K562 (cell line): ENCODE results near the gene UNC119. TPM values are rescaled to one million over a fixed set of nuclear protein-coding genes. Genes with fewer than 3 reads are reported as not detected.

Experiments
- ATAC-seq: fragments of 200-7000 bp; cut with Tn5 transposase; 3 replicates; pipeline ENCODE4 v1.9.1; 2020; ENCODE audit warnings: moderate library complexity
- BruUV-seq: library from RNA; stranded (reverse); fragments of 400-500 nt; replicated peaks from 2 replicates; lab custom pipeline; 2021; lab: Mats Ljungman, UMichigan
- CTCF ChIA-PET: fragments of 300-600 bp; formaldehyde crosslinking; extraction: SDS; loops from one replicate; lab custom pipeline; 2021; ENCODE audit warnings: low intra/inter-chr PET ratio; lab: Yijun Ruan, JAX
- POLR2A ChIA-PET: fragments of 300-600, 350-650 bp; sonication (Branson Sonifier 250); formaldehyde crosslinking; extraction: SDS; loops from one replicate; lab custom pipeline; 2021; ENCODE audit warnings: antibody characterized with exemption, inconsistent platforms; lab: Yijun Ruan, JAX
- DNase-seq, 4 experiments: peaks; one replicate each; pipeline versions ENCODE4 v3.0.0 to v3.0.0-alpha.2; 2011 to 2018; ENCODE audit warnings: low spot score in 3 of 4, mixed read lengths in 3 of 4; ENCODE audit errors: extremely low read depth in 1 of 4
- FAIRE-seq: peaks from 2 replicates; lab custom pipeline; 2011; peaks lifted over from hg19 to GRCh38; lab: Jason Lieb, UNC
- H2AFZ ChIP-seq: 2 replicates; pipeline ENCODE4 v1.6.0; 2011; ENCODE audit warnings: low read depth, low read length, control low read depth, inconsistent platforms
- H3K27ac ChIP-seq: fragments of 200-600 bp; 3 replicates; pipeline ENCODE4 v1.8.0; 2011; ENCODE audit warnings: low read depth, mild to moderate bottlenecking, control low read depth, inconsistent platforms, low read length, moderate library complexity, mixed read lengths; ENCODE audit errors: extremely low read depth
- H3K27me3 ChIP-seq, 2 experiments: fragments of 300-600 bp in 1 of 2; 2 replicates in 1 of 2; 3 replicates in 1 of 2; pipeline versions ENCODE4 v1.6.0 to v1.8.0; 2011; ENCODE audit warnings: inconsistent platforms in 2 of 2, low read length in 2 of 2, mild to moderate bottlenecking in 1 of 2, mixed read lengths in 1 of 2, moderate library complexity in 1 of 2; ENCODE audit not compliant: control insufficient read depth in 2 of 2, insufficient read depth in 2 of 2
- H3K36me3 ChIP-seq: fragments of 300-600 bp; 3 replicates; pipeline ENCODE4 v1.8.0; 2011; ENCODE audit warnings: mild to moderate bottlenecking, low read length, inconsistent platforms; ENCODE audit not compliant: control insufficient read depth, insufficient read depth
- H3K4me1 ChIP-seq, 2 experiments: fragments of 200-600 bp in 1 of 2; replicated peaks in 1 of 2; 2 replicates in 1 of 2; 3 replicates in 1 of 2; pipeline versions ENCODE4 v1.5.1 to v1.8.0; 2011; ENCODE audit warnings: inconsistent platforms in 2 of 2, low read length in 2 of 2, mild to moderate bottlenecking in 1 of 2, mixed read lengths in 1 of 2, moderate library complexity in 1 of 2; ENCODE audit not compliant: control insufficient read depth in 2 of 2, insufficient read depth in 2 of 2
- H3K4me2 ChIP-seq: 2 replicates; pipeline ENCODE4 v1.6.1; 2011; ENCODE audit warnings: low read length, control low read depth, inconsistent platforms, mixed read lengths; ENCODE audit not compliant: insufficient read depth
- H3K4me3 ChIP-seq: fragments of 200-600 bp; sonication (generic), shearing (Covaris generic); 2 replicates; pipeline ENCODE4 v1.5.1; 2016; ENCODE audit warnings: control low read depth, inconsistent platforms
- H3K79me2 ChIP-seq: fragments of 200-600 bp; 3 replicates; pipeline ENCODE4 v1.8.0; 2011; ENCODE audit warnings: low read length, inconsistent platforms; ENCODE audit not compliant: control insufficient read depth, insufficient read depth
- H3K9ac ChIP-seq, 2 experiments: 2 replicates each; pipeline versions ENCODE4 v1.6.0 to v1.6.1; 2011; ENCODE audit warnings: low read depth in 2 of 2, low read length in 2 of 2, control low read depth in 1 of 2, inconsistent platforms in 1 of 2, mild to moderate bottlenecking in 1 of 2, mixed read lengths in 1 of 2; ENCODE audit not compliant: insufficient read depth in 1 of 2
- H3K9me1 ChIP-seq: one replicate; pipeline ENCODE4 v1.6.0; 2011; ENCODE audit warnings: inconsistent platforms, mild to moderate bottlenecking, low read length, moderate library complexity; ENCODE audit not compliant: control insufficient read depth, insufficient read depth
- H3K9me3 ChIP-seq: replicated peaks from 2 replicates; pipeline ENCODE4 v1.5.1; 2011; ENCODE audit warnings: low read depth, low read length, inconsistent platforms; ENCODE audit not compliant: control insufficient read depth, insufficient read depth
- H4K20me1 ChIP-seq: replicated peaks from 2 replicates; pipeline ENCODE4 v1.6.1; 2011; ENCODE audit warnings: low read length, inconsistent platforms, mixed read lengths; ENCODE audit not compliant: control insufficient read depth, insufficient read depth
- ATF7 ChIP-seq: fragments of 450-650 bp; IDR thresholded peaks from 2 replicates; pipeline ENCODE4 v1.7.1; 2014; ENCODE audit warnings: mild to moderate bottlenecking, moderate library complexity
- KLF6 ChIP-seq: fragments of 250-450 bp; sonication (Bioruptor Pico); IDR thresholded peaks from 2 replicates; pipeline ENCODE4 v1.4.0; 2020; ENCODE audit warnings: mild to moderate bottlenecking, moderate library complexity, borderline replicate concordance
- MCM5 ChIP-seq: fragments of 450-650 bp; IDR thresholded peaks from 2 replicates; pipeline ENCODE4 v1.6.1; 2016; ENCODE audit warnings: low read depth
- MITF ChIP-seq: IDR thresholded peaks from 2 replicates; pipeline ENCODE4 v1.6.1; 2014; ENCODE audit warnings: antibody characterized with exemption
- PHF20 ChIP-seq: fragments of 450-650 bp; IDR thresholded peaks from 2 replicates; pipeline ENCODE4 v1.6.1; 2018; ENCODE audit not compliant: partially characterized antibody
- RBM39 ChIP-seq: fragments of 200-400 bp; formaldehyde crosslinking; optimal IDR thresholded peaks from 2 replicates; pipeline ENCODE3; 2018; ENCODE audit warnings: low read depth, low read length
- TBP ChIP-seq: optimal IDR thresholded peaks from 2 replicates; pipeline ENCODE3; 2011; ENCODE audit warnings: low read depth, low read length, improper control_type of control experiment
- WGBS: fragments of 100-300 bp; shearing (Covaris generic); methylation state at CpG from one replicate; pipeline ENCODE4 v1.1.6; 2016; ENCODE audit warnings: low coverage, mixed read lengths; ENCODE audit not compliant: insufficient coverage; ENCODE audit errors: missing lambda C conversion rate; 5-methylcytosine and 5-hydroxymethylcytosine counted together
- in situ Hi-C: fragments of 300-500 bp; cut with MboI; formaldehyde crosslinking; loops from 4 replicates; pipeline ENCODE4 v1.15.0; 2018; ENCODE audit warnings: inconsistent platforms, mixed read lengths
- intact Hi-C: fragments of 100-400 bp; cut with micrococcal nuclease; formaldehyde crosslinking; loops from 2 replicates; pipeline ENCODE4 v1.14.2; 2022
- polyA plus RNA-seq, 8 experiments: library from polyadenylated mRNA; depleted of rRNA in 4 of 8; stranded (reverse) in 5 of 8; unstranded in 3 of 8; fragments of >200 nt; fragmentation: Nextera tagmentation in 2 of 8; fragmentation: Illumina TruSeq in 1 of 8; extraction: Ambion mirVana in 2 of 8; extraction: Trizol in 1 of 8; gene quantifications; 2 replicates each; pipeline versions ENCODE4 v1.2.1 to v1.2.3, GENCODE V29; 2011 to 2014; ENCODE audit warnings: inconsistent platforms in 1 of 8, missing spikeins in 1 of 8
- total RNA-seq, 7 experiments: library from RNA; depleted of rRNA in 6 of 7; stranded (reverse); fragments of >200 nt in 6 of 7; fragmentation: Illumina TruSeq in 2 of 7; extraction: Trizol in 2 of 7; gene quantifications; 2 replicates each; pipeline versions ENCODE4 v1.2.1 to v1.2.3, GENCODE V29; 2011 to 2021; ENCODE audit warnings: low replicate concordance in 1 of 7

Gene UNC119
- total and polyA plus RNA-seq, 9 of the 15 experiments (the other 6 are each of a cell fraction or from before 2014, with no cell fraction given), result 0.37 to 47.7 (median 16.3) TPM

- no peak for FAIRE-seq
- ChIA-PET POLR2A (interaction anchor here (0.7 to 1.3 kb wide), 3 partner anchors 9 to 17 kb away, joined by 3 to 5 read pairs (median 3); no protein-coding TSS in a partner anchor), CTCF (no interaction called here)
- Histone ChIP-seq H3K79me2 (no peaks in the 10 kb centered on the region), H2AFZ (no peak overlapping the region), H3K4me3 (no peak overlapping the region), H3K9me1 (no peaks in the 10 kb centered on the region), H3K9ac (no peak overlapping the region), H3K27ac (no peak overlapping the region), H3K36me3 (no peaks in the 10 kb centered on the region), H3K9me3 (peaks cover 8% of the 10 kb centered on the region), H4K20me1 (0 out of 2 replicates have a peak, but pooled peaks cover 5% of the 10 kb centered on the region), H3K27me3 (peaks cover 5 to 16% of the 10 kb centered on the region in 2 experiments; a peak in 2 of 5 replicates), H3K4me1 (peaks cover 29 to 45% of the 10 kb centered on the region in 2 experiments; a peak in 4 of 5 replicates), H3K4me2 (no peak overlapping the region)
- ATAC-seq, result no peak
- in situ Hi-C loops (no loop called here), intact Hi-C loops (no loop called here)
- 3% methylated on average over 3 of the region's 3 CpGs for WGBS
- DNase-seq, result no peak
- TF ChIP-seq RBM39 (no peak), PHF20 (no peak), MITF (no peak), MCM5 (no peak), ATF7 (no peak), KLF6 (CRISPR knock-in tag) (no peak), TBP (no peak)
- BruUV-seq, result no TSS peak
Measured at GRCh38 chr17:28529013-28529400, 23.4 kb downstream of the UNC119 start.
